SHP77 treated with DMSO at 0.1 percent for 48 hours (cell line): ENCODE data around the gene PXYLP1.
"Not testable (repeated sequence)": the region's sequence is repeated elsewhere in the genome, so short reads cannot be mapped to it uniquely, and the experiment has no call there.

Experiments
- DNase-seq: peaks from one replicate; lab custom pipeline; 2025; lab: John Stamatoyannopoulos, UW

The PXYLP1 gene

DNA sequence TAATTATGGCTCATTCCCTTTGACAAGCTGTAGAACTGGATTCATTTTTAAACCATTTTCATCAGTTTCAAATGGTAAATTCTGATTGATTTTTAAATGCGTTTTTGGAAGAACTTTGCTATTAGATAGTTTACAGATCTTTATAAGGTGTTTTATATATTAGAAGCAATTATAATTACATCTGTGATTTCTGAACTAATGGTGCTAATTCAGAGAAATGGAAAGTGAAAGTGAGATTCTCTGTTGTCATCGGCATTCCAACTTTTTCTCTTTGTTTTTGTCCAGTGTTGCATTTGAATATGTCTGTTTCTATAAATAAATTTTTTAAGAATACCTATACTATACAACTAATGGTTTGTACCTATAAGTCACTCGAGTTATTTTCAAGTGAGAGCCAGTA lies 62.7 kb downstream of the PXYLP1 start:
- no peak for DNase-seq

DNA sequence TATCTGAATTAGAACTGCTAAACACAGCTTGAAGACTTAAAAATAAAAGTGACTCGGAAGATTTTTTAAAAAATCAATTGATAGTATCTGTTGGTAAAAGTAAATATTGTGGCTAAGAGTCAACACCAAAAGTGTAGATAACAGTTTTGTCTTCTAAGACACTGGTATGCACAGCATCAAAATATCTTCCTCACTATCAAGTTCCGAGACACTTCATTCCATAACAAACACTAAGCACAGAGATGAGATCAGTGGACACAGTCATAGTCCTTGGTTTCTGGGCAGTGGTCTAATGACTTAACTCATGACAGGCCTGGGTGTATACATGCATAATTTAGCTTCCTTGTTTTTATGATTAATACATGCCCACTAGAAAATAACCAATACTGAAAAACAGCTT lies 63.2 kb downstream of the PXYLP1 start:
- no peak for DNase-seq

- DNase-seq, result not testable (repeated sequence)
Measured at GRCh38 chr3:141300426-141300825, 68.8 kb downstream of the PXYLP1 start.

DNA sequence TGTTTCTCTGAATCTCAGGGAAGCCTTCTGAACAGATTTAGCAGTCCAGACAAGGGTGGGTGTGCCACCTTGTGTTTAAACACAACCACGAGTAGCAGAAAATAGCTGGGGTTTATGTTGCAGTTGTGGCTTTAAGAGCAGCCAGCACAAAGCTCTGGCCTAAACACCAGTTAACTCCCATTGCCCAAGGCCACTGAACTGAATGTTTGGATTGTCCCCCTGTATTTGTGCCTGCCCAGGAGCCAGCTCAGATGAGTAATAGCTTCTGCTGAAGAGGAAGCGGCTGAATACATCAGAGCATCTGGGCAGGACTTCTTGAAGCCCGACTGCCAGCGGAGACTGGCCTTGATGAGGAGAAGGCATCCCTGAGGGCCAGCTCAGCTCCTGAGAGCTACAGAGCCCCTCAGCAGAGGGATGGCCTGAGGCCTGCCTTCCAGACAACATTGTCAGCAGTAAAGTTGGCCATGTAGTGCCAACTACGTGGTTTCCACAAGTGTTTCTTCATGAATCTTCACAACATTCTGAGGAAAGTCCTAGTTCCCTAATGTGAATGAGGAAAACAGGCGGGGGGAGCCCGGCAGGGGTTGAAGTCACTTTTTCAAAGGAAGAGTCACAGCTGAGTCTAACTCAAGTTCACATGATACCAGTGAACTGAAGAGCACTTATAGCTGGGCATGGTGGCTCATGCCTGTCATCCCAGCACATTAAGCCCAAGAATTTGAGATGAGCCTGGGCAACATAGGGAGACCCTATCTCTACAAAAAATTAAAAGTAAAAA lies 70.9 kb downstream of the PXYLP1 start:
- no peak for DNase-seq

- DNase-seq, result peak; percentile 59
Measured at GRCh38 chr3:141303481-141304223, 72.0 kb downstream of the PXYLP1 start.

DNA sequence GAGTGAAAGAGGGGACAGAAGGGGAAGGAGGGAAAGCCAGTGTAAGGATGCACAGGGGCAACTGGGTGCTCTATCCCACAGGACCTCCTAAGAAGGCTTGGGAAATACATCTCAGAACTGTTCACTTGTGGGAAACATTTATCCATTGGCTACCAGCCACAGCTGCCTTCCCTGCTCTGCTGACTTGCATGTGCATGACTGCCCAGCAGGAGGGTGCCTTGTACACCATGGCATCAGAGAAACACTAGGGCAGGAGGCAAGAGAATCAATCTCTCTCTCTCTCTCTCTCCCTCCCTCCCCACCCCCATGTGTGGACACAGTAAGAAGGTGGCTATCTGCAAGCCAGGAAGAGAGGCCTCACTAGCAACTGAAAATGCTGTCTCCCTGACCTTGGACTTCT lies 73.8 kb downstream of the PXYLP1 start:
- no peak for DNase-seq

GRCh38 chr3:141306276-141306675 lies 74.7 kb downstream of the PXYLP1 start:
- DNase-seq, result no peak

DNA sequence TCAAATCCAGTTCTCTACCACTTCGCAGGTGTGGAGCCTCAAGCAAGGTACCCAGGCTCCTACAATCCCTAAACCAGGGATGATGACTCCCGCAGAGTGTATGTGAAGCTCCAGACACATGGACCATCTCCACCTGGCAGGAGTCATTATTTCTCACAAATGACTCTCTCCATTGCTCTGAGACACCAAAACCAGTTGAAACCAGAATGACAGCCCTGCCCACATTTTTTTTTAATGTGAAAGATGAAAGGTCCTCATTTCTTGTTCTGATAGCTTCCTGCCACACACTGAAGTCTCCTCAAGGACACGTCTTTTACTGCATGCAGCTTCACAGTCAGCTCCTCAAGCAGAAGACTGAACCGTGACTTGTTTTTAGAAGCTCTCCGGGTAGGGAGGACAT lies 75.3 kb downstream of the PXYLP1 start:
- DNase-seq, result no peak

GRCh38 chr3:141307351-141308059 lies 75.9 kb downstream of the PXYLP1 start:
- DNase-seq, result no peak

DNA sequence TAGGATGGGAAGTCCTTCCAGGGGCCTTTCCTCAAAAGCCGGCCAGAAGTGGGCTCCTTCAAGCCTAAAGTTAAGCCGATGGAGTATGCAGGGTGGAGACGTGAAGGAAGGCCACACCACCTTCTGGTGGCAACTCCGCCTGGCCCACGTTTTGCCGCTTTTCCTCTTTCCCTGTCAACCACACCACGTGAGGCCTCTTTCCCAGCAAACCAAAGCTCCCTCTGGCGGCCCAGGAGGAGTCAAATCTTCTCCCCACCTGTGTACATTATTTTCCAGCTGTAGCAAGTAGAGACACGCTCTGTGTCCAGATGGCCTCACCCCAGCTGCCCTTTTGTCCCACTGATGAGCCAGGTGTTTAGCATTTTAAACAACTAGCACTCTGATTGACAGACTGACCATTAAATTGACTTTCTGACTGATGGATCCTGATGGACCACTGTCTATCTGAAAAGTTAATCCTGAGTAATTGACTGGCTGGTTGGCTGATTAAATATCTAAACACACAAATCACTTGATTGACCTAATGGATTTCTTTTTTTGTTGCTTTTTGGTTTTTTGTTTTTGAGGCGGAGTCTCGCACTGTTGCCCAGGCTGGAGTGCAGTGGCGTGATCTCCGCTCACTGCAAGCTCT lies 77.1 kb downstream of the PXYLP1 start:
- peak; percentile 93 for DNase-seq

DNA sequence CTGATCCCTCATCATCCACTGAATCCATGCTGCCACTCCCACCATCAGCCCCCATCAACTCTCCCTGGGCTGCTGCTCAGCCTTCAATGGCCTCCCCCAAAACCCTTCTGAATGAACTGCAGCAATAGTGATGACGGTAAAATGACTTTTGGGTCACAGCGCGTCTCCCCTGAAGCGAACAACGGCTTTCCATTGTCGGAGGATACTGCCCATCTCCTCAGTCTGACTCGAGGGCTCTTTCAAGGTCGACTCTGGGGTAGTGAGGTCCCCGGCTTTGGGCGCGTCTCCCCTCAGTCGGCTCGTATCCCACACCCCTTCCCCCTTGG lies 79.5 kb downstream of the PXYLP1 start:
- no peak for DNase-seq

DNA sequence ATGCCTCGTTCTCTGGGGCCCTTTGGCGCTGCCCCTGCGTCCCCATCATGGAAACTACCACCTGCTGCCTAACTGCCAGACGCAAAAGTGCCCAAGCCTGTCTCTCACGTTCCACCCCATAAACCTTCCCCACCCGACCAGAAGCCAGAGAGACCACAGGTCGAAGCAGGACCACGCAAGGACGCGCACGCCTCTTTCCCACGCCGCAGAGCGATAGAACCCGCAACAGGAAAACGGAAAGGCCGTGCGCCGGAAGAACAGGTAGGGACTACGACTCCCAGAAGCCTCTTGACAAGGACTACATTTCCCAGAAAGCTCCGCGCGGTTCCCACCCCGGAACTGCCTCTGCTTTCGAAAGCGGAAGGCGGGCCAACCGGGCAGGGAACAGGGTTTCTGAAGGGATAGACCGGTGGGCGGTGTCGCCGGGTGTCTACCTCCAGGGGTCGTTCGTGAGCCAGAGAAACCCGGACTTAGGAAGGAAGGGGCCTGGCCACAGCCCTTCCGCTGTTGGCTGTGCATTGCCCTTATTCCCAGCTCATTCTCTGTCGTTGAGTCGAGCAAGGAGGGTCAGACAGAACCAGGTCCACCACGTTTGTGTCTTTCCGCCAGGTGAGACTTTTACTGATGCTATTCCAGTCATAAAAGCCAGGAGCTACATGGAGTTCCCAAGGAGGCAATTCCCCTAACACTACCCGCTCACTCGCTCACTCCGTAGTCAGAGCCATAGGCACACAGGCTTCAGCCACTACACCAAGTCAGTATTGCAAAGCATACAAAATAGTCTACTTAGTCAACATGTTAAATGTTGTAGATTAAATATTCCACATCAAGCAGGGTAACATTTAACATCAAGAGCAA lies 80.1 kb downstream of the PXYLP1 start:
- peak; percentile 96 for DNase-seq

DNA sequence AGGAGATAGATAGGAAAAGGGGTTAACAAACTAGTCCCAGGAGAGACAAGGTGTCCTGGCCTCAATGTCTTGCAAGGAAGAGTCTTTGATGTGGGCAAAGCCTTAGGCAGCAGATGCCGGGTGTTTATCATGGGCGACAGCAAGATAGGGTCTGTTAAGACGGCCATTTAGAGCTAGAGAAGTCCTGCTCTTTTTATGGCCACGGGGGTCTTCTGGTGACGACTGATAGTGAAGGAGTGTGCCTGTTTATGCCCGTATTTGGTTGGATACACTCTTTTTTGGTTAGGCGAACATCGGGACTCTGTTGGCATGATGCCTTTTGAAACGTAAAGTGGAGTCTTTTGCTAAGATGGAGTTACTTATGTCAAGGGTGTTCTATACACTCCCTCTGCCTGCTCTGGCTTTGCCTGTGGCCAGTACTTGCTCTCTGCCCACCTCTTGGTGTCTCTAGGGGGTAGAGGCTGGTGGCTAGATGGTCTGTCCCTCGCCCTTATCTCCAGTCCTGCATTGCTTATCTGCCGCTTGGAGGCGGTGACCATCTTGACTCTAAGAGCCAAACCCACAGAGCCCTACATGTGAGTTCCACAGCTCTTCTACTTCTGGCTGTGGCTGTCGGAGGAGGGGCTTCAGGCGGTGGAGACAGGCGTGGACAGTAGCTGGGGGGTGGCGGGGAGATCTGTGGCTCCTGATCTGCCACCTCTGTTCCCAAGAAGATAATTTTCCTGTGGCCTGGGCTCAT lies 80.9 kb downstream of the PXYLP1 start:
- no peak for DNase-seq

DNA sequence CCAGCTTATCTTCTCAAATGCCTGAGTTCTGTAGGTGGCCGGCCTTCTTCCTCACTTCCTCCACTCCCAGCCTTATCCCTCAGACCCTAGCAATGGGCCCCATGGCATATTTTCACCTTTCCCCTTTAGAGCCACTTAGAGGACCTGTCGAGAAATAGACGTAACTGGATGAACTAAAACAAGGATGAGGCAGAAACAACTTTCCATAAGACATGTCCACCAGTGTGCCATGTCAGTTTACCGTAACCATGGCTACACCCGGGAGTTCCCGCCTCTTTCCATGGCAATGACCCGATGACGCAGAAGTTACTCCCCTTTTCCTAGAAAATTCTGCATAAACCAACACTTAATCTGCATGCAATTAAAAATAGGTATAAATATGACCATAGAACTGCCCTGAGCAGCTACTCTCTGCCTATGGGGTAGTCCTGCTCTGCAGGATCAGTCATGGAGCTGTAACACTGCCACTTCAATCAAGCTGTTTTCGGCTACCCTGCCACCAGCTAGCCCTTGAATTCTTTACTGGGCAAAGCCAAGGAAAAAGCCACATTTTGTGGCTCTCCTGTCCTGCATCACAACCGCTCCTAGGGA lies 81.6 kb downstream of the PXYLP1 start:
- no peak for DNase-seq

- not testable (repeated sequence) for DNase-seq
Measured at GRCh38 chr3:141314415-141314814, 82.8 kb downstream of the PXYLP1 start.

DNA sequence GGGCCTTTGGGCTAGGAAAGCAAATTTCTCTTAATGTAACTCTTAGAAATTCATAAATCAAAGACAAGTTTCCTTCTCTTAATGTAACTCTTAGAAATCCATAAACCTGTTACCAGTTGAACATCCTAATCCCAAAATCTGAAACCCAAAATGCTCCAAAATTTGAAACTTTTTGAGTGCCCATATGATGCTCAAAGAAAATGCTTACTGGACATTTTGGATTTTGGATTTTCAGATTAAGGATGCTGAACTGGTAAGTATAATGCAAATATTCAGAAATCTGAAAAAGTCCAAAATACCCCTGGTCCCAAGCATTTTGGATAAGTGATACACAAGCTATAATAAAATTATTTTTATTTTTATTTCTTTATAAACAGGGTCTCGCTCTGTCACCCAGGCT lies 85.2 kb downstream of the PXYLP1 start:
- no peak for DNase-seq

DNA sequence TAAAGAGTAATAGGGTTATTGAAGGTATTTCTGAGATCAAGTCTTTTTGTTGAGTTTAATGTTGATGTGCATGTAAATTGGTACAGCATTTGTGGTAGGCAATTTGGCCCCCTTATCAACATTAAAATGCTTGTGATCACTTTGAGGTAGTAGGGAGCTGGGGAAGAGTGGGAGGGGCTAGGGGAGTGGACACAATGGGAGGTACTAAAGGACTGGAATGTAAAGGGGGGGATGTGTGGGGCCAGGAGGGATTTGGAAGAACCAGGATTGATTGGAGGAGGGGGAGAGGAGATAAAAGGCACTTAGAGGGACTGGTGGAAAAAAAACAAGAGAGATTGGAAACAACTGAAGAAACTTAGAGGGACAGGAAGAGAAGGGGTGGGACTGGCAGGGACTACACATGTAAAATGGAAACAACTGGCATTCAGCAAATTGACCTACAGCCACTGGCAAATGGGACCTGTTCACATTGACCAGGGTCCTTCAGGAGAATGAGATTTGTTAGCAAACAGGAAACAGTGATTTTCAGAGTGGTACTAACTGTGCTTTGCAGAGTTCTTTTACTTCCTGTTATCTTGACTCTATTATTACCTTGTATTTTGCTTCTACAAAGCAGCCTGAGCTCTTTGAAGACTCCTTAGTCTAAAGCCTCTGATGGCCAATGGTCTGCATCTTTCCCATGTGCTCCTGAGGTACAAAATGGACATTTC lies 88.9 kb downstream of the PXYLP1 start:
- no peak for DNase-seq

- no peak for DNase-seq
Measured at GRCh38 chr3:141321109-141321497, 89.5 kb downstream of the PXYLP1 start.

DNA sequence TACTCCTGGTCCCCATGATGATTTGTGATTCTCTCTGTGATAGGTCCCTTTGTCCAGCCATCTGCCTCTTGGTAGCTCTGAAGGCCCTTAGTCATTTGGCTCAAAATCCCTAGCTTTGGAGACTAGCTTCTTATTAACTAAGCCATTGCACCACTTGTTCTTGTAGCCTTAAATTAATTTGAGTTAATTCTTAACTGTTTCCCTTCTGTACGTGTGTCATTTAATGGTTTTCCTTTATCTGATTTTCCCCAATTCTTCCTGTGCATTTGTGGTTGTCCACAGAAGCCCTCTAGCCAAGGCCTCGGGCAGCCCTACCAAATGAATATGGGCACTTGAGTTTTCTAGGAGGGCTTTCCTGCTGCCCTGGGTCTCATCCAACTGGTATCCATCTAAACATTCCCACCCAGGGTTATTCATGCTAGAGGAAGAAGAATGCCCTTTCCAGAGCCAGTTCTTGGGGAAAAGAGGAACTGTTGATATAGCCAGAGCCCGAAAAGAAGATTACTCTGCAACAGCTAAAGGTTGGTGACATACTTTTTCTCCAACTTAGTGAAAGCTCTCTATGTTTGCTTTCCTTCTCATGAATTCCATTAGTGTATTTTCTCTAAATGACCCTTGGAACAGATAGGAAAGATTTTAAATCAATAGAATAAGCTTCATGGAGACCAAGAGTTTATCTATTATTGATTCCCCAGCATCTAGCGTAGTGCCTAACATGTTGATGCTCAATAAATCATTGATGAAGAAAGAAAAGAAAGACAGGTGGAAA lies 92.5 kb downstream of the PXYLP1 start:
- DNase-seq, result no peak
